Measurements from ENCODE around the gene PARM1.

The PARM1 gene

DNA sequence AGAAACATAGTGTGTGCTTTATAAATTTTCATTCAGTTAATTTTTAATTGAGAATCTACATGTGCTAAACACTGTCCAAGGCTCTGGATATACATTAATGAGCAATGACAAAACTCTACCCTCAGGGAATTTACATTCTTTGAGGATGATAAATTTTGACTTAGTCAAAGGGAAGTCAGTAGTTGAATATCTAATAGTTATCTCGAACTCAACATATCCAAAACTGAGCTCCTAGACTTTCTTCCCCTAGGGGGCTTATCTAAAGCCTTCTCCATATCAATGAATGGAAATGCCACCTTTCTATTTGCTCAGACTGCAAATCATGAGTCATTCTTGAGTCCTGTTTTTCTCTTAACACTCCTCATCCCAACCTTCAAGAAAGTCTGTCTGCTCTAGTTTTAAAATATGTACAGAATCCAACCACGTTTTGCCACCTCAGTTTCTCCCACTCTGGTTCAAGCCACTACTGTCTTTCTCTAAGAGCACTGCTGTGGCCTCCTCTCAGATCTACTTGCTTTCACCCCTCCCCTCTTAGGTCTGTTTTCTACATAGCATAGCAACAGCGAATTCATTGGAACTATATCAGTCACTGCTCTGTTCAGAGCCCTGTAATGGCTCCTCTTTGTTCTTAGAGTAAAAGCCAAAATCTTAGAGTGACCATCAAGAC, 9.5 kb downstream of the PARM1 start:
- DNase-seq (ENCODE audit: low read depth) = no peak

DNA sequence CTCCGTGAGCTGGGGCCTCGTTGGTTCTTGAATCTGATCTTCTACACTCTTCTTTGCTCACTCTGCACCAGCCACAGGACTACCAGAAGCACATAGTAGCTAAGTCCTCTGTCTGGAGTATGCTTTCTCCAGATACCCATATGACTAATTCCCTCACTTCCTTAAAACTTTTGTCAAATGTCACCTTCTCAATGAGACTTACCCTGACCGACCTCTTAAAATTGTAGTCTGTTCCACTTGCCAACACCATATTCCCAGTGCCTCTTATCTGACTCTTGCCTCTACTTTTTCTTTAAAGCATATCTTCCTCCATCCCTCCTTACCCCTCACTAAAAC, 10.0 kb downstream of the PARM1 start:
- DNase-seq (ENCODE audit: low read depth) = no peak

DNA sequence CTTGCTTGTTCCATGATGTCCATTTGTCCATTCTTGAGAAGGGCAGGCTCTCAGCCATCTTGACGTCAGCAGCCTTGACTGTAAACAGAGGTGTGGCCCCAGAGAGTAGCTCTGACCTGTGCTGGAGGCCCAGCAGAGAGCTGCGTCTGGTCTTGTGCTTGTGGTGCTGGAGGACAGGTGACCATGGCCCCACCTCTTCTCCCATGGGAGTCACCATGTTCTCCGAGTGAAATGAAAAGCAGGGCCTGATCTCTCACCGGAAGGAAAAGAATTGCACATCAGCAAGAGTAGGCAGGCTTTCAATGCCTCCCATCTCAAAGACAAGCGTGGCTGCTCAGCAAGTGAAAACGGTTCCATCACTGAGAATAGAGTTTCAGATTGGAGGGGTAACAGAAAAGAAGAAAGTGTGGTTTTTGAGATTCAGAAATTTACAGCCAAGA, 11.5 kb downstream of the PARM1 start:
- DNase-seq (ENCODE audit: low read depth) = no peak

DNA sequence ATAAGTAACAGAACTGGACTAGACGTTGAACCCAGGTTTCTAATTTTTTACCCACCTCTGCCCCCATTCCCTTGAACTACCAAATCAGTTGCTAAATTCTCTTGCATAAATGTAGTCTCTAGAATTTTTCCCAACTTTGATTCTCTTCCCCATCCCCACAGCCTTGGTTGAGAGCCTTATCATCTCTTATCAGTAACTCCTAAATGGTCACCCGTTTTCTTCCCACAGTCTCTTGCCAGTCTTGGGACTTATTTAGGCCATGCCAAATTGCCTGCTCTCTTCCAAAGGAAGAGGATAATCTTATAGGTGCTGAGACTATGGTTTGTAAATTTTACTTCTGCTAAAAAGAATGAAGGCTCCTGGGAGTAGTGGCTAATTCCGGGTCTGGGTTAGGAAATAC, 13.3 kb downstream of the PARM1 start:
- no peak for DNase-seq (ENCODE audit: low read depth)

DNA sequence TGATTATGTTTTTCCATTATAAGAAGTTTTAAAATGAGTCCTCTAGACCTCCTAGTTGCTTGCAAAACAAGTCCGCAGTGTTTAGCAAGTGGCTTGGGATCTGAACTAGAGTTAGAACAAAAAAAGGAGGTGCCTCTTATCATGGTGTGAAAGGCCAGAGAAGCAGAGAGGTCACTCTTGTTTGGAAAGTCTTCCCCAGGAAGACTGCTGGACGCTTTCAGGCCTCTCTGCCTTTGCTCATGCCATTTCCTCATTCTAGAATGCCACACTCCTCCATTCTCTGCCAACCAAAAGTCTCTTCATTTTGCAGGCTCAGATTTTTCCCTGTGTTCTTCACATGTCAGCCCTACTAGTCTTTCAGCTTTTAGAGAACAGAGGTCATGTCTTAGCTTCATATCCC, 14.9 kb downstream of the PARM1 start:
- no peak for DNase-seq (ENCODE audit: low read depth)

DNA sequence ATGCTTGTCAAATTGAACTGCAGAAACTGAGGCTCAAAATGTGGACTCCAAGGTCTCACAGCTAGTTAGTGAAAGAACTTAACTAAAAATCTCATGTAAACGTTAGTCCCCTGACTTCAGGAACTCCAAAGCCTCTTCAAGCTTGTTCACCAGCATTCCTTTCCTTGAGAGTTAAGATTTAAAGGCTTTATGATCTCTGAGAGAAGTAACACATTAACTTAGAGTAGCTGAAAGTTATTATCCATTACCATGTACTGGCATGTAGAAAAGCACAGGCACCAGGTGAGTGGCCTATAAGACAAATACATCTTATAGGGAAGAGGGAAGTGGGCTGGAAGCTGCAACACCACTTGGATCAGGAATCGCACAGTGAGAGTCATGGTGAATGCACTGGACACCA, 15.3 kb downstream of the PARM1 start:
- no peak for DNase-seq (ENCODE audit: low read depth)

DNA sequence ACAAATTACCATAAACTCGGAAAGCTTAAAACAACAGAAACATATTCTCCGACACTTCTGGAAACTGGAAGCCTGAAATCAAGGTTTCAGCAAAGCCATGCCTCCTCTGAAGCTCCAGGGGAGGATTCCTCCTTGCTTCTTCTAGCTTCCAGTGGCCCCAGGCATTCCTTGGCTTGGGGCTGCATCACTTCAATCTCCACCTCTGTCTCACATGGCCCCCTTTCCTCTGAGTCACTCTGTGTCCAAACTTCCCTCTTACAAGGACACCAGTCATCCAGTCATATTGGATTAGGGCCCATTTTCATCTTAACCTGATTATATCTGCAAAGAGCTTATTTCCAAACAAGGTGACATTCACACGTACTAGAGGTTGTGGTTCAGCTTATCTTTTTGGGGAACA, 17.3 kb downstream of the PARM1 start:
- no peak for DNase-seq (ENCODE audit: low read depth)

DNA sequence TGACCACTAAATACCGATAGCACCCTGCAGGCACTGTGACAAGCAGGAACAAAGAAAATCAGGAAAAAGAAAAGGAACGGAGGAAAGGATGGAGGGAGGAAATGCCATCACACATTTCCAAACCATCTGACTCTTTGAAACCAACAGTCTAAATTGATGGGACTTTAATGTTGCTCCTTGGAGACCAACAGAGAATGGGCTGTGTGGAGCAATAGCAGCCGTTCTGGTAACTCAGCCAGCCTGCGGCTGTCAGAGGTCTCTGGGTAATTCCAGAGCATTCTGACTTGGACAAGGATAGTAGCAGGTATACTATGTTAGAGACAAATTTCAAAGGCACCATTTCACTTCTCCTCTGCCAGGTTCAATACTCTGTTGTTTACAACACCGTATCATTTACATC, 18.0 kb downstream of the PARM1 start:
- no peak for DNase-seq (ENCODE audit: low read depth)

DNA sequence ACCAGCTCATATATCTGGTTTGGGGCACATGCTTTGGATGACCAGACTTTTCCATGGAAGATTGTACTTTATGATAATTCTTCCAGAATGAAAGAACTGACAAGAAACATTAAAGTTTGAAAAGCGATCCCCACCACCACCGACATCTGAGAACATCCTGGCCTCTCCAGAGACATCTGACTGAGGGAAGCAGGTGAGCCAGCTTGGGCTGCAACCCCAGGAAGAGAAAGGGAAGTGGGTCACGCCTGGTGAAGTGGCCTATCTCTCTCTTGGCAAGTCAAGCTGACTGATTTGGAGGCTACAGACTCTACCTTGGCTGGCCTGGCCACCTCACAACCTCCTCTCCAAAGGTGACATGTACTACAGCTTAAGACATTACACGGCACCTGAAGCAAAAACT, 20.7 kb downstream of the PARM1 start:
- no peak for DNase-seq (ENCODE audit: low read depth)

DNA sequence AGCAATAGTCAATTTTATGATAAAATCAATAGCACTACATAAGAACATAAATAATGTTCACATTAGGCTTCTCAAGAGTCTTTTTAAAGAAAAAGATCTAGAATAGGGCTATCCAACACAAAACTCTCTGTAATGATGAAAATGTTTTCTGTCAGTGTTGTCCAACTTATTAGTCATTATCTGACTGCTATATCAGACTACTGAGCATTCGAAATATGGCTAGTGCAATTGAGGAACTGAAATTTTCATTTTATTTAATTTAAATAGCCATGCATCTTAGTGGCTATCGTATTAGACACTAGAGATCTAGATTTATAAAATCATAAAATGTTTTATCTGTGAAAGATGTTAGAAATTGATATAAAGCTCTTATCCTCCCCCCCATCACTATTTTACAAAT, 26.0 kb downstream of the PARM1 start:
- DNase-seq (ENCODE audit: low read depth) = no peak

DNA sequence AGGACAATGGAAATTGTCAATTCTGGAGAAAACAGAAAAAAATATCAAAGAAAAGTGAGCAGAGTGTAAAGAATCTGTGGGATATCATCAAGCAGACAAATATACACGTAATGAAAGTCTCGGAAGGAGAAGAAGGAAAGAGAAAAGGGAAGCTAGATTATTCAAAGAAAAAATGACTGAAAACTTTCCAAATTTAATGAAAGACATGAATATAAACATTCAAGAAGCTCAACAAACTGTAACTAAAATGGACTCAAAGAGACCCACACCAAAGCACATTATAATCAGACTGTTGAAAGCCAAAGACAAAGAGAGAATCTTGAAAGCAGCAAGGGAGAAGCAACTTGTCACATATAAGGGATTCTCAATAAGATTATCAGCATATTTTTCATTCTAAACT, 28.3 kb downstream of the PARM1 start:
- DNase-seq (ENCODE audit: low read depth) = no peak

DNA sequence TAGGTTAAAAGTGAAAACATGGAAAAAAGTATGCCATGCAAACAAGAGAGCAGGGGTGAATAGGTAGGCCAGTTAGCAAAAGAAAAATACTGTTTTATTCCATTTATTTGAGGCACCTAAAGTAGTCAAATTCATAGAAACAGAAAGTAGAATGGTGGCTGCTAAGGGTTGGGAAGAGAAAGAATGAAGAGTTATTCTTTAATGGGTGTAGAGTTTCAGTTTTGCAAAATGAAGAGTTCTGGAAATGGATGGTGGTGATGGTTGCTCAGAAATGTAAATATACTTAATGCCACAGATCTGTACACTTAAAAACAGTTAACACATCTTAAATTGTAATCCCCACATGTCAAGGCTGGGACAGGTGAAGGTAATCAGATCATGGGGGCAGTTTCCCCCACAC, 29.7 kb downstream of the PARM1 start:
- DNase-seq (ENCODE audit: low read depth) = no peak

DNA sequence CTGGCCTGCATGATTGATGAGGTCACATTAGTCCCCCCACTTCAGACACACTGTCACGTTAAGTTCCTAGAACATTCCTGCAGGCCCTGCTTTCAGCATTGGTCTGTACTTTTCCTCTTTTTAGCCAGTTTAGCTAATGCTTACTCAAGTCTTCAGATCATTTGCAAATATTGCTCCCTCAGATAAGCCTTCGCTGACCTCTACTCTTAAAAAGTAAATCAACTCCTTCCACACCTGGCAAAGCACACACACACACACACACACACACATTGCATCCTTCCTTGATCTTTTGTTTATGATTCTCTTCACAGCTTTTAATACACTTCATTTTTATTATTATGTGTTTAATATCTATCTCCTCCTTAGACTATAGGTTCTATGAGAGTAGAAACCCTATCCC, 31.4 kb downstream of the PARM1 start:
- no peak for DNase-seq (ENCODE audit: low read depth)

DNA sequence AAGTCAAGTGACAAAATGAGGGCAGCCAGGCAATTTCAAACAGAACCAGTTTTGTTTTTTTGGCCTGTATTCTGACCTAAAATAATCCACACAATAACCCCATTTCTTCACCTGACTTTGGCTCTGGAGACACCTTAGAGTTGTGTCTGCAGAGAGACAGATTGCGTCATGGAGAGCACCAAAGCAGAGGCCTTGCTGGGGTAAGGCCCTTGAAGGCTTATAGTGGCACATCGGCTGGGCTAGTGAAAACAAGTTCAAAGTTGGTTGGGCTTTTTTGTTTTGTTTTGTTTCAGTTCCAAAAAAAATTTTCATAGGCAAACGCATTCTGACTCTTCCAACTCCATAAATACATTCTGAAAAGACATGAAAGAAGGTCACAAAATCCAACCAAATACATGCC, 34.4 kb downstream of the PARM1 start:
- no peak for DNase-seq (ENCODE audit: low read depth)

DNA sequence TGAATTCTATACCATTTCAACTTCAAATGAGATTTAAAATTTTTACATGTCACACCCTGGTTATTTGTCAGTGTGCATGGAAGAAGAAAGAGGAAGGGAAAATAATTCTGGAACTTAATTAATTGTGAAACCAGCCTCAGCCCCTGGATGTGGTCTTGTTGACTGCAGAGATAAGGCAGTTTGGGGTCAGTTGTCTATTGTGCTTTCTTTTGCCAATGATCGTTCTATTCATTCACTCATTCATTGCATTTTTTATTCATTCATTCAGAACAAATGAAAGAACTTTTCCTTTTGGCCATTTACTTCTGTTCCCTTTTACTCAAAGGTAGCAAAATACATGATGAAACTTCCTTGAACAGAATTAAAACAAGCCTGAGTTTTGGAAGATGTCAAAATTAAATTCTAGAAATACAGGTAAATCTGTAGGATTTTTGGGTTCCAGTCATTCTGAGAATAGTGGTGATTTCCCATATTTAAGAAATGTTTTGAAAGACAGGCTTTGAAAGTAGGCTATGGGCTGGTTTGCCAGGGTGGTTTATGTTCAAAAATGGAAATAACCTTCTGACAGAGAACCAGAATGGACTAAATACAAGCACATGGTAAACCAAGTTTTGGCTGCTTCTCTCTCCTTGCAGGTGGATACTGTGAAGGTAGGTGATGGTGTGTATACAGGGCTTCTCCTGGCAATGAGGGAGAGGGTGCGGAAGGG, 35.7 kb downstream of the PARM1 start:
- DNase-seq (ENCODE audit: low read depth) = no peak

DNA sequence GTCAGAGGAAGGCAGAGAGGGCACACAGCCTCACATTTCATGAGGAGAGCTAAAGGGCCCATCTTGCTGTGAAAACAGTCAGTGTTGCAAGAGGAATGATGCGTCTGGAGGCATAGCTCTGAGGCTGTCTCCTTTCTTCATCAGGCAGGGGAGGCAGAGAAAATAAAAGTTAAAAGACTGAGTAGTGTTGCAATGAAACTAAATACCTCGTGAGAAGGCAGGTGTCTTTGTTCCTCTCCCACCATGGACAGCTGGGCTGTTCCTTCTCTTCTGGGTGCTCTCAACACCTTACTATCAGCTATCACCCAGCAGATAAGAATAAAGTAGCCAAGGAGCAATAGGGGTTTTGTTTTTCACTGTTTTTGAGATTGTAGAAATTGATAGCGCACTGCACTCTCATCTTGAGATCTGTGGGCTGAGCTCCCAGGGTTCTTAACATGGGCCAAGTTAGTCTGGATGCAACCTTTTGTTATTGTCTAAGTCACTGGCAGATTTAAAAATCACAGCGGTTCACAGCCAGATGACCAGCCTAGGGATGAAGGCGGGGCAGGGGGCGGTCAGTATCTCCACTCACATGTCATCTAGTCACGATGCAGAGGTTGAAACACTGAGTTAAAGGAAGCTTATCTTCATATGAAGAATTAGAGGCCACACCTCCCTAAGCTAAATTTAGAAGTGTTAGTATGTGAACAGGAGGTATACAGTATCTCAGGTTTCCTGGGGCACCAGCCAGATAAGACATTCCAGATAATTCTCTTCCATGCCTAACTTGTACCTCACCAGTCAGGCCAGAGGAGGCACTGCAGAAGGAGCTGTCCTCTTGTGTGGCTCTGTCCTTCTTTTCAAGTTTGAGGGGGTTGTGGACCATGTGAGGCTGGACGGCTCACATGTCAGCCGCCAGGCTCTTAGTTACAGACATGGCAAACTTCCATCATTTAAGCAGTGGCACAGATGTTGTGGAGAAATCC, 36.9 kb downstream of the PARM1 start:
- no peak for DNase-seq (ENCODE audit: low read depth)

DNA sequence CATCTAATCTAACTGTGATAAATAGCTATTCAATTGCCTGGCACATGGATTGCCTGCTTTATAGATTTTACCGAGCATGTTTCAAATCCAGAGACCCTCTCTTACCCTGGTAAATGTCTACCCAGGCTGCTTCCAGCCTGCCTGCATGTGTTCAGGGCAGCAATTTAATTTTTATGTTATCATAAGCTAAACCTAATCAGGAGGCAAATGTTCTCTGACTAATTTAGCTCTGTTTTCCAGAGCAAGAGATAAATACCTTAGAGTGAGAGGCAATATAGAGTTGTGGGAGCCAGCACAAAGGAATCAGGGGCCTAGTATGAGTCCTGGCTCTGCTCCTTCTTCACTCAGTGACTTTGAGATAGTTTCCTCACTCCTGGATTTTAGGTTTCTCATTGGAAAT, 37.7 kb downstream of the PARM1 start:
- no peak for DNase-seq (ENCODE audit: low read depth)

DNA sequence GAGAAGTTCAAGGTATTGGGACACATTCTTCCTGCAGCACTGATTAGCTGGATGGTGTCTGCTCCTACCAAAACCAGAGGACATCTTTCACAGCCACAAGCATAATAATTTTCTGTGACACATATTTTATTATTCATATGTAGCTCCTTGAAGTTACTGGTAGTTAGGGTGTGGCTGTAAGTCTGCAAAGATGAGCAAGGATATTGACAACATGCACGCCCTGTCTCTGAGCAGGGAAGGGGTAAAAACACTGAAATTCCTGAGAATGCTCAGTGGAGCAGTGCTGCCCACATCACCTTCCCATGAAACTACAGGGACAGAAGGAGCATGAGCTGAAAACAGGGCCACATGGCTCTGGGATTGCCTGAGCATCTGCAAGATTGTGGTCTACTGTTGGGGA, 38.9 kb downstream of the PARM1 start:
- DNase-seq (ENCODE audit: low read depth) = no peak

DNA sequence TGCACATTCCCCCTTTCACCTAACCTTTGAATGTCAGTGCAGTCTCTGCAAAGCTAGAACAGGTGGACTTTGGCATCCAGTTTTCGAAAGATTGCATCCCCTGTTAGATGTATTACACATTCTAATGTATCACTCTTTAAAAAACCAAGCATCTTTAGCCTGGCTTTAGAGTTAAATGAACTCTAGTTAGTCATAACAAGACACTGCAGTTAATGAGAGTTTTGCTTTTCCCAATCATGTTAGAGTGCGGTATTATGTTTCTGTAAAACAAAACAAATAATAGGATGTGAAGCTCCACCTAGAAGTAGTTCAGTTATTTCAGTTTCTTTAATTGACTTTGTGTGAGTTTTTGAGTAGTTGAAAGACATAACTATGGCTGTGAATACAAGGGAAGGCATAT, 42.2 kb downstream of the PARM1 start:
- DNase-seq (ENCODE audit: low read depth) = no peak

DNA sequence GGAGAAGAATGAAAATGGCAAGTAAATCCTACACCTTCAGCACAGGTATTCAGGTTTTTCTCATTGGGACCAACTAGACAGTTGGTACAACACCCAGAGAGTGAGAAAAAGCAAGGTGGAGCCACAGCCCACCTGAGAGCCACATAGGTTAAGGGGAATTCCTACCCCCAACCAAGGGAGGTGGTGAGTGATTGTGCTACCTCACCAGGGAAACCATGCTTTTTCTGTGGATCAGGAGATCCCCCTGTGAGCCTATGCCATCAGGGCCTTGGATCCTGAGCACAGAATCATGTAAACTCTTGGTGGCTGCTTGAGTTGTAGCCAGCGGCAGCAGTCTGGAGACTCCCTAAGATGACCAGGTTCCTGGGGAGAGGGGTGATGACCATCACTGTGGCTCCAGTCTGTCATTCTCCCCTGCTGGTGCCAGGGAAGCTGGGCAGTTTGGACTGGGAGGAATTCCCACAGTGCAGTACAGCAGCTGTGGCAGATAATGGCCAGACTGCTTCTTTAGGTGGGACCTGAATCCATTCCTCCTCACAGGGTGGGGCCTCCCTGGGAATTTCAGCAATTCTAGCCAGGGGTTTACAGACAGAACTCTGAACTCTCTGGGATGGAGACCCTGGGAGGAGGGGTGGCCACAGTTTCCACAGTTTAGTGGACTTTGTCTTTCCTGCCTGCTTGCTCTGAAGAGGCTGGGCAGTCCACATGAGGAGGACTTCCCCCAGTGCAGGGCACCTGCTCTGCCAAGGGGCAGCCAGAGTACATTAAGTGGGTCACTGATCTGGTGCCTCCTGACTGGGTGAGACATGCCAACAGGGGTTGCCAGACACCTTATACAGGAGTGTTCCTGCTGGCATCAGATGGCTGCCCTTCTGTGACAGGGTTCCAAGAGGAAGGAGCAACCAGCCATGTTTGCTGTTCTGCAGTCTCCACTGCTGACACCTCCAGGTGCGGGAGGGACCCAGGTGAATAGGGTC, 43.2 kb downstream of the PARM1 start:
- DNase-seq (ENCODE audit: low read depth) = no peak

DNA sequence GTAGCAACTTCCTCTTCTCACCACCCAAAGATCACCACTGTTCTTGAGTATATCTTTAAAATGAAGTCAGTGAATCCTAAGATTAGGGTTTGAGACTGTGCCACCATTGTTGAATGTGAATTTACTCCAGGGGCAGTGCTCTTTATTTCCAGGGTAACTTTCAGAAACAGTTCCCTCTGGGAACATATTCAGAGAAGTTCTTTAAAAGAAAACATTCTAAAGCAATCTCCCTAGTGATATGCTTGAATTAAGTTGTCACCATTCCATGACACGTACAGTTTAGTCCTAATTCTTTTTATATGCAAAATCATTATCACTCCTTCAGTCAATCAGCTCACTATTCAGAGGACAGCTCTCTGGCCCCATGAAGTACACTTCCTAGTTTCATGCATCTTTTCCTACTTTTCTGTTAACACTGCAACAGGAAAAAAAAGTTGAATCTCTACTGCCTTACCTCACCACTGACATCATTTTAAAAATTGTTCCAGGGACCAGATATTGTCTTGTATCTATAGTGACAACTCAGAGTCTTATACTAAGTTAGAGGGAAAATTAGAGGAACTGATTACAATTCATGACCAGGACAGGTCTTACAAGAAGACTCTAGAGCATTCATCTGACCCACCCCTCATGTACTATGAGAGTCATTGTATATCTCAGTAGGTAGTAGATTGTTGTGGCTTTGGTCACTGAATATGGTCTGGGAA, 49.8 kb downstream of the PARM1 start:
- DNase-seq (ENCODE audit: low read depth) = no peak
